AG04450 (cell line): ENCODE results near the gene SNRNP27. TPM values are rescaled to one million over a fixed set of nuclear protein-coding genes. Genes with fewer than 3 reads are reported as not detected.

ENCODE experiments used
- CTCF ChIA-PET: fragments of 300-600, 350-600 bp; formaldehyde crosslinking; extraction: SDS; loops from one replicate; lab custom pipeline; 2022; ENCODE audit warnings: antibody characterized with exemption, inconsistent platforms; lab: Charles Lee
- POLR2A ChIA-PET: fragments of 350-600 bp; formaldehyde crosslinking; extraction: SDS; loops from one replicate; lab custom pipeline; 2021; ENCODE audit warnings: antibody characterized with exemption, inconsistent platforms; lab: Yijun Ruan, JAX
- DNase-seq: peaks from one replicate; pipeline ENCODE4 v3.0.0-alpha.2; 2011; ENCODE audit warnings: low read depth, low spot score
- H3K27ac ChIP-seq: one replicate; pipeline ENCODE4 v1.5.1; 2012; ENCODE audit warnings: low read depth, low read length, control low read depth
- H3K27me3 ChIP-seq: one replicate; pipeline ENCODE4 v1.6.0; 2012; ENCODE audit warnings: low read length; ENCODE audit not compliant: control insufficient read depth, insufficient read depth
- H3K4me3 ChIP-seq: 2 replicates; pipeline ENCODE4 v1.5.1; 2011; ENCODE audit warnings: mild to moderate bottlenecking, low read depth, low read length, control low read depth
- H3K9me3 ChIP-seq: 2 replicates; pipeline ENCODE4 v1.5.1; 2012; ENCODE audit warnings: low read length; ENCODE audit not compliant: control insufficient read depth, insufficient read depth
- CTCF ChIP-seq: IDR thresholded peaks from 2 replicates; pipeline ENCODE4 v1.5.1; 2011; ENCODE audit warnings: low read depth, low read length, control low read depth, inconsistent platforms
- polyA plus RNA-seq: library from polyadenylated mRNA; depleted of rRNA; stranded (reverse); fragments of >200 nt; gene quantifications from 2 replicates; pipeline ENCODE4 v1.2.3, GENCODE V29; 2011

The SNRNP27 gene
- polyA plus RNA-seq, 1 experiment, result 57.8 TPM

GRCh38 chr2:69916106-69916505, 22.4 kb downstream of the SNRNP27 start:
- Histone ChIP-seq H3K9me3 (no peaks in the 10 kb centered on the region; the same call in 1 of the 2 replicates), H3K27ac (no peak overlapping the region), H3K4me3 (peak overlapping the region; percentile 78), H3K27me3 (no peaks in the 10 kb centered on the region)
- ChIA-PET POLR2A (interaction anchor here (0.6 to 0.9 kb wide), 2 partner anchors 155 to 220 kb away, joined by 3 to 4 read pairs; no protein-coding TSS in a partner anchor), CTCF (interaction anchor here (1.1 to 2.5 kb wide), 2 partner anchors 155 to 227 kb away, joined by 4 to 12 read pairs; no protein-coding TSS in a partner anchor)
- DNase-seq, result no peak
- no peak for TF ChIP-seq CTCF

- Histone ChIP-seq H3K27me3 (no peaks in the 10 kb centered on the region), H3K4me3 (no peak overlapping the region), H3K9me3 (no peaks in the 10 kb centered on the region; the same call in 1 of the 2 replicates), H3K27ac (peak overlapping the region; percentile 39)
- TF ChIP-seq CTCF, result no peak
- ChIA-PET CTCF (interaction anchor here (0.6 to 2.5 kb wide), 5 partner anchors 38 to 401 kb away, joined by 3 to 12 read pairs (median 3); no protein-coding TSS in a partner anchor), POLR2A (interaction anchor here (0.6 to 0.7 kb wide), 2 partner anchors 169 to 224 kb away, joined by 4 read pairs; no protein-coding TSS in a partner anchor)
- peak; percentile 53 for DNase-seq
Observed at GRCh38 chr2:69917852-69918251, 24.1 kb downstream of the SNRNP27 start.

- no peak overlapping the region for H3K4me3 ChIP-seq
- no peaks in the 10 kb centered on the region; the same call in 1 of the 2 replicates for H3K9me3 ChIP-seq
- H3K27me3 ChIP-seq, result no peaks in the 10 kb centered on the region
- no peak for DNase-seq
- no peak for TF ChIP-seq CTCF
- CTCF ChIA-PET, result interaction anchor here (1.0 kb wide), 1 partner anchor 38 kb away, joined by 3 read pairs; no protein-coding TSS in a partner anchor
- H3K27ac ChIP-seq, result no peak overlapping the region
- POLR2A ChIA-PET, result interaction anchor here (0.6 to 0.7 kb wide), 2 partner anchors 169 to 224 kb away, joined by 4 read pairs; no protein-coding TSS in a partner anchor
Observed at GRCh38 chr2:69918401-69918800, 24.6 kb downstream of the SNRNP27 start.

GRCh38 chr2:69923116-69923515, 29.4 kb downstream of the SNRNP27 start:
- no peaks in the 10 kb centered on the region for H3K9me3 ChIP-seq
- ChIA-PET CTCF (interaction anchor here (0.9 to 1.7 kb wide), 2 partner anchors 11 to 146 kb away, joined by 3 to 5 read pairs; no protein-coding TSS in a partner anchor), POLR2A (interaction anchor here (0.8 to 1.2 kb wide), 2 partner anchors 8 to 147 kb away, joined by 3 to 5 read pairs; partner anchors contain the start of gene MXD1)
- no peak overlapping the region for H3K4me3 ChIP-seq
- no peak for DNase-seq
- no peaks in the 10 kb centered on the region for H3K27me3 ChIP-seq
- TF ChIP-seq CTCF, result no peak
- H3K27ac ChIP-seq, result no peak overlapping the region

- no peaks in the 10 kb centered on the region for H3K9me3 ChIP-seq
- DNase-seq, result no peak
- no peak overlapping the region for H3K27ac ChIP-seq
- CTCF ChIA-PET, result no interaction called here
- no peaks in the 10 kb centered on the region for H3K27me3 ChIP-seq
- no peak overlapping the region for H3K4me3 ChIP-seq
- no peak for TF ChIP-seq CTCF
- POLR2A ChIA-PET, result no interaction called here
Observed at GRCh38 chr2:69926849-69927515, 33.2 kb downstream of the SNRNP27 start.
